Measurements from ENCODE around the gene WDR64.

DNA sequence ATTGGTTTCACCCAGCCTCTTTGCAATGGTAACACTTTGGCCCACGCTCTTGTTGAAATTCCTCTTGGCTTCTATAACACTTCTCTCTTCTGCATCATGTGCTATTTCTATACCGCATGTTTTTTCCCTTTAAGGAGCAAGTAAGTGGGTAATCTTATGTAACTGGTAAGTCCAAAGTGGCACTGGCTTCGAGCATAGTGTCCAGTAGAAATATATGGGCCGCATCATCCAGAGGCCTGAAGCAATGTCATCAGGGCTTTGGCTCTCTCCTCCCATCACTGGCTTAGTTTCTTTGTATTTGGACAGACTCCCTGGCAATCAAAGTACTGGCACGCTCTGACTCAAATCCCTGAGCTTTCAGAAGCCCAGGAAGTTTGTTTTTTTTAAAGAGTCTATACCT lies 29.4 kb upstream of the WDR64 start:
- TF ChIP-seq, protein P1, sequence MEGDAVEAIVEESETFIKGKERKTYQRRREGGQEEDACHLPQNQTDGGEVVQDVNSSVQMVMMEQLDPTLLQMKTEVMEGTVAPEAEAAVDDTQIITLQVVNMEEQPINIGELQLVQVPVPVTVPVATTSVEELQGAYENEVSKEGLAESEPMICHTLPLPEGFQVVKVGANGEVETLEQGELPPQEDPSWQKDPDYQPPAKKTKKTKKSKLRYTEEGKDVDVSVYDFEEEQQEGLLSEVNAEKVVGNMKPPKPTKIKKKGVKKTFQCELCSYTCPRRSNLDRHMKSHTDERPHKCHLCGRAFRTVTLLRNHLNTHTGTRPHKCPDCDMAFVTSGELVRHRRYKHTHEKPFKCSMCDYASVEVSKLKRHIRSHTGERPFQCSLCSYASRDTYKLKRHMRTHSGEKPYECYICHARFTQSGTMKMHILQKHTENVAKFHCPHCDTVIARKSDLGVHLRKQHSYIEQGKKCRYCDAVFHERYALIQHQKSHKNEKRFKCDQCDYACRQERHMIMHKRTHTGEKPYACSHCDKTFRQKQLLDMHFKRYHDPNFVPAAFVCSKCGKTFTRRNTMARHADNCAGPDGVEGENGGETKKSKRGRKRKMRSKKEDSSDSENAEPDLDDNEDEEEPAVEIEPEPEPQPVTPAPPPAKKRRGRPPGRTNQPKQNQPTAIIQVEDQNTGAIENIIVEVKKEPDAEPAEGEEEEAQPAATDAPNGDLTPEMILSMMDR (IDR thresholded peaks at IDR 0.05; ENCODE audit: borderline replicate concordance, extremely low read depth, low read length, poor library complexity, severe bottlenecking): no peak
- TF ChIP-seq EZH2 (IDR thresholded peaks at IDR 0.05; ENCODE audit: borderline replicate concordance, low read depth, low read length, severe bottlenecking): no peak
